A172 (cell line): ENCODE data around the gene SORT1. TPM values are rescaled to one million over a fixed set of nuclear protein-coding genes. Genes with fewer than 3 reads are reported as not detected.
A peak's percentile ranks its signal among the peaks of the same experiment; 100 is the strongest.
"Not testable (repeated sequence)": the region's sequence is repeated elsewhere in the genome, so short reads cannot be mapped to it uniquely, and the experiment has no call there.

ENCODE experiments used
- DNase-seq: peaks from one replicate; pipeline ENCODE4 v3.0.0-alpha.2; 2015; ENCODE audit warnings: low spot score
- total RNA-seq: library from RNA; depleted of rRNA; stranded (reverse); fragments of >200 nt; shearing (Covaris generic); gene quantifications from 2 replicates; pipeline ENCODE4 v1.2.3, GENCODE V29; 2014

The SORT1 gene
- total RNA-seq, 1 experiment from 2014 or later, result 15.9 TPM

DNA sequence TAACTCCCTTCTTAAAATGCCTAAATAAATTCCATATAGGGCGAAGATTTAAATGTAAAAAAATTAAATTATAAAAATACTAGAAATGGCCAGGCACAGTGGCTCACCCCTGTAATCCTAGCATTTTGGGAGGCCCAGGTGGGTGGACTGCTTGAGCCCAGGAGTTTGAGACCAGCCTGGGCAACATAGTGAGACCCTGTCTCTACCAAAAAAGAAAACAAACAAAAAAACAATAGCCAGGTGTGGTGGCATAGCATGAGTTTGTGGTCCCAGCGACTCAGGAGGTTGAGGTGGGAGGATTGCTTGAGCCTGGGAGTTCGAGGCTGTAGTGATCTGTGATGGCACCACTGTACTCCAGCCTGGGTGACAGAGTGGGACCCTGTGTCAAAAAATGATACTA is 17.8 kb downstream of the SORT1 start:
- no peak for DNase-seq

DNA sequence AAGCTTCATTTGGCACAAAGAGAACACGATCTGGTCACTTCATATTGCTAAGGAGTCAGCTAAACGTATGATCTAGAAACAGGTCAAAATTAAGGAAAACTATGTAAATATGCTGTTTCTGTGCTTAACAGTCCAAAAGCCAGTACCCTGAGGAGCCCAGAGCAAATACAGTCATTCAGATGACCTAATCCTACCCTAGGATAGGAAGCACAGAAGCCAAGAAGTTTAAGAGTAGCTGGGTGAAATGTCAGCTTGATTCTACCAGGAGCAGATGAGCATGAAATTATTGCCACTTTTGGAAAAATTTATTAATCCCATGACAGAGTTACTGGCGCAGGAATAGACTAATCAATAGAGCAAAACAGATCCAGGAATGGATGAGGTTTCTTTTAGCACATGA is 18.3 kb downstream of the SORT1 start:
- no peak for DNase-seq

DNA sequence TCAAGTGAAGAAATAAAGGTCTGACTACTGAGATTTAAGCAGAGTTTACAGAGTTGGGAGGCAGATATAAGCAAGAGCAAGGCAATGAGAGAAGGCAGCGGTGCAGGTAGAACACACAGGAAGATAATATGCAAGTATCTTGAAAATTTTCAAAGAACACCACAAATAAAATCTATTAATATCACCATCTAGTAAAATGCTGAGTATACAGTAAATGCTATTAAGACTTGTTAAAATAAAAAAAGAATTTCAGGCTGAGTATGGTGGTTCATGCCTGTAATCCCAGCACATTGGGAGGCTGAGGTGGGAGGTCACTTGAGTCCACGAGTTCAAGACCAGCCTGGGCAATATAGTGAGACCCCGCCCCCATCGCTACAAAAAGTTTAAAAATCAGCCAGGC is 20.0 kb downstream of the SORT1 start:
- DNase-seq, result no peak

- not testable (repeated sequence) for DNase-seq
Observed at GRCh38 chr1:109373696-109374095, 24.0 kb downstream of the SORT1 start.

GRCh38 chr1:109373126-109373525 is 24.6 kb downstream of the SORT1 start:
- DNase-seq, result no peak

DNA sequence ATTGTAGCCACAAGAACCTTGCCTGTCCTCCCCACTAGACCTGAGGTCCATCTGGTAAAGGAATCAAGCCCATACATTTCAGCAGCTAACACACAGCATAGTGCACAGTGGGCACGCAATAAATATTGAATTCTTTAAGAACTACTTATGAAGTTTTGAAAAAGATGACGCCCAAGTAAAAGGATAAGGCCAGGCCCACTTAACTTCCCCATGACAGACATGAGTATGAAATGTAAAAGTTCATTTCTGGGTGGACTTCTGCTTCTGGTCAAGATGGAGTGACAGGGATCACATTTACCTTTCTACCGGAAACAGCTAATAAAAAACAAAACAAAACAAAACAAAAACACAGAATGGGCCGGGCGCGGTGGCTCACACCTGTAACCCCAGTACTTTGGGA is 25.4 kb downstream of the SORT1 start:
- DNase-seq, result no peak

- peak; percentile 38 for DNase-seq
Observed at GRCh38 chr1:109371341-109371739, 26.4 kb downstream of the SORT1 start.

GRCh38 chr1:109370712-109371340 is 26.9 kb downstream of the SORT1 start:
- peak; percentile 79 for DNase-seq

DNA sequence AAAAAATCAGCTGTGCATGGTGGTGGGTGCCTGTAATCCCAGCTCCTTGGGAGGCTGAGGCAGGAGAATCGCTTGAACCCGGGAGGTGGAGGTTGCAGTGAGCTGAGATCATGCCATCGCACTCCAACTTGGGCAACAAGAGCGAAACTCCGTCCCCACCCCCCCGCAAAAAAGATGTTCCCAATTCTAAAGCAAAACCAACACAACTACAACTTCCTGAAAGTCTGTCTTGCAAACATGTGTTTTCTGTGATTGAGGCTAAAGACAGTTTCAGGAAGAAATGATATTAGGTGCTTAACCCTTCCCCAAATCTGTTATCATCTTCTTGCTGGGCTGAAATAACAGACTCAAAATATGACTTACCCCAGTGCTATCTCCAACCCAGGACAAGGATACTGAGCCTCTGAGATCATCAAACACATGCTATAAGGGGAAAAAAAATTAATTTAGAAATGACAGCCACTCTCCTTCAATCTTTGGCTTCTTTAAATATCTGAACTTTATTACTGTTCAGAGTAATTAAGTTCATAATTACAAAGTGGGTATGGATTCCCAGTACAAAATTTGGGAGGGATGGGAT is 28.5 kb downstream of the SORT1 start:
- no peak for DNase-seq

- no peak for DNase-seq
Observed at GRCh38 chr1:109368464-109368863, 29.3 kb downstream of the SORT1 start.

- DNase-seq, result no peak
Observed at GRCh38 chr1:109367626-109368025, 30.1 kb downstream of the SORT1 start.

GRCh38 chr1:109365642-109366204 is 32.0 kb downstream of the SORT1 start:
- DNase-seq, result no peak

DNA sequence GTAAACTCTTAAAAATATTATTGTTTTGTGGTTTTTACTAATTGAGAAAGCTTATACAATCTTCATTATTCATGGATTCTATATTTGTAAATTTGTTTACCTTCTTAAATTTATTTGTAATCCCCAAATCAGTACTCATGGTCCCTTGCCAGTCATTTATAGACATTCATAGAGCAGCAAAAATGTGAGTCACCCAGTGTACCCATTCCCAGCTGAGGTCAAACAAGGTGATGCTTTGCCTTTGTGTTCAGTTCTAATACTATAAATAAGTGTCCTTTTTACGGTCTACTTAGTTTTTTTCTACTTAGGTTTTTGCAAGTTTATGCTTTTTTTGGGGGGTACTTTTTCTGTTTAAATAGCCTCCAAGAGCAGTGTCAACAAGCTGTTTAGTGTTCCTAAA is 36.1 kb downstream of the SORT1 start:
- DNase-seq, result peak; percentile 37

- DNase-seq, result no peak
Observed at GRCh38 chr1:109361069-109361468, 36.6 kb downstream of the SORT1 start.

DNA sequence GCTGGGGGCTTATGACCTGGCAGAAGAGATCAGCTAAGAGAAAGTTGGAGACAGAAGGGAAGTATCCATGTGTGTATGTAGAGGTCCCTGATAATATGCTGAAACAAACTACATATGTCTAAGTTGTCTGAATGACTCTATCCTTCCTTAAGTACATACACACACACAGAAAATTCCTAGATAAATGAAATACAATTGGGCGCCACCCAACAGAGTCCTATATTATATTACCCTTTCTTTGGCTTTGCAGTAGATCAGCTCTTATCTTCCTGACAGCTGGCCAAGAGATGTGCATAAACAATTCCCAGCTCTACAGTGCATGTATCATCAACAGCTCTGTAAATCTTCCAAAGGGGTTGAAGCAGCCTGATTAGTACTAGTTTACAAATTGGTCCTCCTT is 40.1 kb downstream of the SORT1 start:
- DNase-seq, result peak; percentile 12

DNA sequence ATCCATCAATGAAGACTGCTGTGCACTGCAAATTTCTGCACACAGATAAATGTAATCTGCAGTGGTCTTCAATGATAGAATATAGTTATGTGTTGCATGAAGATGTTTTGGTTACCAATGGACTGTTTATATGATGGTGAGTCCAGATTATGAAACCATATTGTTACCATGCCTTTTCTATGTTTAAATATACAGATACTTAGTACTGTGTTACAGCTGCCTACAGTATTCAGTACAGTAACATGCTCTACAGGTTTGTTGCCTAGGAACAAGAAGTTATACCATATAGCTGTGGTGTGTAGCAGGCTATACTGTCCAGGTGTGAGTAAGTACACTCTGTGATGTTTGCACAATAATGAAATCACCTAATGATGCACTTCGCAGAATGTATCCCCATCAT is 40.8 kb downstream of the SORT1 start:
- no peak for DNase-seq

DNA sequence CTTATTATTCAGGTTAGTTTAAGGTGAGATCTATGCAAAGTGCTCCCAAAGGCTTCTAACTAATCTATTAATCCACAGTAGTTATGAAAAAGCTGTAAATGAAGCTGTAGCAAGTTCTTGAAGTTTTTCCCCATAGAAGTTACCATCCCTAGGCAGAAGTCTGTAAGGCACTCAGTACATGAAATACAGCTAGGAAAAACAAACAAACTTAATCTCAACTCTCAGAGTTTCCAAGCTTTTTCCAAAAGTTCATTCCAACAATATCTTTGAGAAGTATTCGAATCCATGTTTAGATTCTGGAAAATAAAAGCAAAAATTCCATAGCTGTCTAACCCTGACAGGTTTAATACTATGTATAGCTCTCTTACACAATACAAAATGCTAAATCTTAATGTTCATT is 41.2 kb downstream of the SORT1 start:
- DNase-seq, result no peak

DNA sequence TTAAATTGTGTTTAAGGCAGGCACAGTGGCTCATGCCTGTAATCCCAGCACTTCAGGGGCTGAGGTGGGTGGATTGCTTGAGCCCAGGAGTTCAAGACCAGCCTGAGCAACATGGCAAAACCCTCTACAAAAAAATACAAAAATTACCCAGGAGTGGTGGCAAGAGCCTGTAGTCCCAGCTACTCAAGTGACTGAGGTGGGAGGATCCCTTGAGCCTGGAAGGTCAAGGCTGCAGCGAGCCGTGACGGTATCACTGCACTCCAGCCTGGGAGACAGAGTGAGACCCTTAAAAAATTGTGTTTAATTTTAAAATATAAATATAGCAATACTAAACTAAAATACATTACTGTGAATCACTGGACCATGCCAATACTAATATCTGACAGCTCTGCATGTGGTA is 42.8 kb downstream of the SORT1 start:
- no peak for DNase-seq

DNA sequence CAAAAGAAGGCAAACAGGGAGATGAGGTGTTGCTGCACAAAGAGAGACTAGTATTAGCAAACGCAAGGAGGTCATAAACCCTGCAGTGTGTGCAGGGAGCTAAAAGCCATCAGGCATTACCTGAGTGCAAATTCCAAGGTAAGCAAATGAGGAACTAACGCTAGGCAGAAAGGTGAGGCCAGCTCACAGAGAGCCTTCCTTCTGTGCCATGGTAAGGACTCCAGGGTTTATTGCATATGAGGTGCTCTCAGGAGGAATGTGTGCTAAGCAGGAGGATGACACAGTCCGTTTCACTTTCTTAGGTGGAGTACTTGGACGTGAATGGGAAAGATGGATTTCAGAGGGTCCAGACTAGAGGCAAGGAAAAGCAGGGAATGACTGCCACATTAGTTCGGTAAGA is 46.3 kb downstream of the SORT1 start:
- DNase-seq, result no peak

DNA sequence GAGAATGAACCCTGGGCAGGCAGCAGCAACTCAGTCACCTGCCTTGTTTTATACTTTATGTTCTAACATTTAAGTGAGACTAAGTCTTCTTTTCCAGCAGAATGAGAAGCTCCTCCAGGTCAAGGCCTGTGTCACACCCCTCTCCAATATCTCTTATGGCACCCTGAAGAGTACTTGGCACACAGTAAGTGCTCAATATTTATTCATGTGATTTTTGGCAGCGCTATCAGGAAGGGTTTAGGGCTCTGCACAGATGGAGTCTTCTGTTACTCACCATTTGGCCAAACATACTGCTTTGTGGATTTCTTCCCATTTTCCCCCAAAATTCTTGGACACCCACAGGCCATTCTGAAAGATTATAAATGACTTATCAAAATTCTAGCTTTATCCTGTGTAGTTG is 47.1 kb downstream of the SORT1 start:
- no peak for DNase-seq

DNA sequence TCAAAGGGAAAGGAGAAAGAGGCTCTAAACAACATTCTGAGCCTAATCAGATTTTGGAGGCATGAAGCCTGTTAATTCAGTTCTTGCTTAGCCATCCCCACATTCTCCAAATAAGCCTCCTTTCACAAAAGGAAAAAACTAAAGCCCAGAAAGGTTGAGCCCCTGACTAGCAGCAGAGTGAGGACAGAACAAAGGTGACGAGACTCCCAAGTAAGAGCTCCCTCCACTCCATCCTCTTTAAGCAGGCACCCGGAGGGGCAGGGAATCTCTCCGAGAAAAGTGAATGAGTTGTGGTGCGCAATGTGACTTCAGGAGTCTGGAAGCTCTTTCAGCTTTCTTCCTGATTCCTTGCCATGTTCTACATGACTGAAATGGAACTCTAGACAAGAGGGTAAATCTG is 47.5 kb downstream of the SORT1 start:
- DNase-seq, result no peak

DNA sequence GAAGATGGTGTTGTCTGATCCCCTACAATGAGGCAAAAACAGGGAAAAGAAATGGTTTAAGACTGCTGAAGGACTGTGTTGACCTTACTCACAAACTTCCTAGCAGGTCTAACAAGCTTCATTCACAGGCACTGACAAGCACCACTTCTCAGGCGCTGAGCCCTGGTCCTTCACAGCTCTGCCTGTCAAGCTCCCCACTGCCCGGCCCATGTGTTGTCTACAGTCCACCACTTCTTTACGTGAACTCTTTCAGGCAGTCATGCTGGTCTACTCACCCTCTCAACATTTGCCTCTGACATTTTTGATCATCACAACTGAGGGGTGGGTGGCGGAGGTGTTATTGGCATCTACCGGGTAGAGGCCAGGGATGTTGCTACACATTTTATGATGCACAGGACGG is 50.2 kb downstream of the SORT1 start:
- DNase-seq, result no peak
